Right lobe of liver (tissue), 6 donors: ENCODE measurements around the gene GPAT3. TPM values are rescaled to one million over a fixed set of nuclear protein-coding genes. Genes with fewer than 3 reads are reported as not detected.

Experiments used
- ATAC-seq, 4 donors: fragments of 200-7000 bp; cut with Tn5 transposase; one replicate each; pipeline ENCODE4 v1.9.1; 2020; ENCODE audit warnings: mild to moderate bottlenecking in 4 of 4, moderate library complexity in 4 of 4
- DNase-seq, 3 donors: peaks; one replicate each; pipeline ENCODE4 v3.0.0-alpha.2; 2020
- H3K27ac ChIP-seq, 3 donors: fragments of 200-600 bp; one replicate each; pipeline ENCODE4 v1.8.0; 2022
- H3K27me3 ChIP-seq, 2 donors: fragments of 200-600 bp; one replicate each; pipeline ENCODE4 v1.8.0; 2022
- H3K36me3 ChIP-seq, 4 donors: fragments of 200-600 bp; sonication (generic) in 1 of 4; one replicate each; pipeline versions ENCODE4 v1.5.1 to v1.8.0; 2017 to 2022; ENCODE audit warnings: control low read depth in 1 of 4
- H3K4me1 ChIP-seq, 4 donors: fragments of 200-600 bp; sonication (generic) in 1 of 4; one replicate each; pipeline versions ENCODE4 v1.5.1 to v1.8.0; 2017 to 2022; ENCODE audit warnings: control low read depth in 1 of 4
- H3K4me3 ChIP-seq, 3 donors: fragments of 200-600 bp; one replicate each; pipeline ENCODE4 v1.8.0; 2022
- H3K9me3 ChIP-seq, 4 donors: fragments of 200-600 bp; sonication (generic) in 1 of 4; one replicate each; pipeline versions ENCODE4 v1.5.1 to v1.8.0; 2017 to 2022; ENCODE audit warnings: control low read depth in 1 of 4
- POLR2A ChIP-seq: fragments of 450-650 bp; IDR thresholded peaks from one replicate; pipeline ENCODE4 v1.6.1; 2017; ENCODE audit warnings: antibody characterized with exemption, mild to moderate bottlenecking
- WGBS: methylation state at CpG from one replicate; pipeline ENCODE4 v1.1.6; 2018; ENCODE audit warnings: low coverage, low lambda C conversion rate; ENCODE audit not compliant: insufficient coverage; ENCODE audit errors: missing lambda C conversion rate; 5-methylcytosine and 5-hydroxymethylcytosine counted together
- intact Hi-C, 2 donors: fragments of 100-400 bp; cut with DNase I; formaldehyde crosslinking; loops; one replicate each; pipeline versions ENCODE4 v1.11.2 to v1.14.1; 2022
- total RNA-seq, 6 experiments: library from RNA; depleted of rRNA in 2 of 6; stranded (reverse); fragments of >200 nt in 2 of 6; fragmentation: NEBNext Ultra II Directional in 3 of 6; extraction: Animal tissue kit (Norgen Biotek cat#: 25700) in 3 of 6; gene quantifications; one replicate each; pipeline versions ENCODE4 v1.1.0 to v1.2.4, GENCODE V29; 2016 to 2023
- TF ChIP-seq, protein P1 (sequence below), 4 donors: fragments of 200-600 bp in 3 of 4; fragments of 450-650 bp in 1 of 4; IDR thresholded peaks; one replicate each; pipeline versions ENCODE4 v1.5.1 to v1.8.0; 2016 to 2022; ENCODE audit warnings: antibody characterized with exemption in 4 of 4, mild to moderate bottlenecking in 2 of 4
- donor health status: DM: no; HTN: yes; CAD: no.
- donor health status: DM: no; HTN: no; CAD: no.
- donor health status: DM: no; HTN: no; CAD: no.
- donor health status: DM: no; HTN: yes; CAD: no.
- donor health status: DM: no; HTN: yes; CAD: no.

Gene GPAT3
- total RNA-seq, 6 experiments from 2014 or later: 5.1 to 9.0 (median 5.7) TPM

DNA sequence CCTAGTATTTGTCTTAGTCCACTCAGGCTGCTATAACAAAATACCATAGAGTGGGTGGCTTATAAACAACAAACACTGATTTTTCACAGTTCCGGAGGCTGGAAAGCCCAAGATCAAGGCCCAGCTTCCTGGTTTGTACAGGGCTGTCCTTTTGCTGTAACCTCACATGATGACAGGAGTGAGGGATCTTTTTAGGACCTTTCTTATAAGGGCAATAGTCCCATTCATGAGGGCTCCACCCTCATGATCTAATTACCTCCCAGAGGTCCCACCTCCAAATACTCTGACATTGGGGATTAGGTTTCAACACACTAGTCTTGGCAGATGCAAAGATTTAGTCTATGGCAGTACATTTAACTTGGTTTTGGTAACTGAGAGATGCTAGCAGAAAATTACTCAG lies 20.9 kb downstream of the GPAT3 start:
- ATAC-seq (no peak), DNase-seq (no peak)
- intact Hi-C loops: no loop called here
- no peak overlapping the region for H3K27ac ChIP-seq
- H3K27me3 ChIP-seq: no peaks in the 10 kb centered on the region
- H3K9me3 ChIP-seq: no peaks in the 10 kb centered on the region
- peaks cover 0 to 9% (median 4%) of the 10 kb centered on the region in 4 donors for H3K4me1 ChIP-seq
- H3K4me3 ChIP-seq: no peak overlapping the region
- TF ChIP-seq POLR2A: no peak
- TF ChIP-seq, protein P1, sequence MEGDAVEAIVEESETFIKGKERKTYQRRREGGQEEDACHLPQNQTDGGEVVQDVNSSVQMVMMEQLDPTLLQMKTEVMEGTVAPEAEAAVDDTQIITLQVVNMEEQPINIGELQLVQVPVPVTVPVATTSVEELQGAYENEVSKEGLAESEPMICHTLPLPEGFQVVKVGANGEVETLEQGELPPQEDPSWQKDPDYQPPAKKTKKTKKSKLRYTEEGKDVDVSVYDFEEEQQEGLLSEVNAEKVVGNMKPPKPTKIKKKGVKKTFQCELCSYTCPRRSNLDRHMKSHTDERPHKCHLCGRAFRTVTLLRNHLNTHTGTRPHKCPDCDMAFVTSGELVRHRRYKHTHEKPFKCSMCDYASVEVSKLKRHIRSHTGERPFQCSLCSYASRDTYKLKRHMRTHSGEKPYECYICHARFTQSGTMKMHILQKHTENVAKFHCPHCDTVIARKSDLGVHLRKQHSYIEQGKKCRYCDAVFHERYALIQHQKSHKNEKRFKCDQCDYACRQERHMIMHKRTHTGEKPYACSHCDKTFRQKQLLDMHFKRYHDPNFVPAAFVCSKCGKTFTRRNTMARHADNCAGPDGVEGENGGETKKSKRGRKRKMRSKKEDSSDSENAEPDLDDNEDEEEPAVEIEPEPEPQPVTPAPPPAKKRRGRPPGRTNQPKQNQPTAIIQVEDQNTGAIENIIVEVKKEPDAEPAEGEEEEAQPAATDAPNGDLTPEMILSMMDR (IDR thresholded peaks at IDR 0.05): no peak
- WGBS: 81% methylated on average over 1 of the region's 1 CpG
- no peaks in the 10 kb centered on the region for H3K36me3 ChIP-seq

DNA sequence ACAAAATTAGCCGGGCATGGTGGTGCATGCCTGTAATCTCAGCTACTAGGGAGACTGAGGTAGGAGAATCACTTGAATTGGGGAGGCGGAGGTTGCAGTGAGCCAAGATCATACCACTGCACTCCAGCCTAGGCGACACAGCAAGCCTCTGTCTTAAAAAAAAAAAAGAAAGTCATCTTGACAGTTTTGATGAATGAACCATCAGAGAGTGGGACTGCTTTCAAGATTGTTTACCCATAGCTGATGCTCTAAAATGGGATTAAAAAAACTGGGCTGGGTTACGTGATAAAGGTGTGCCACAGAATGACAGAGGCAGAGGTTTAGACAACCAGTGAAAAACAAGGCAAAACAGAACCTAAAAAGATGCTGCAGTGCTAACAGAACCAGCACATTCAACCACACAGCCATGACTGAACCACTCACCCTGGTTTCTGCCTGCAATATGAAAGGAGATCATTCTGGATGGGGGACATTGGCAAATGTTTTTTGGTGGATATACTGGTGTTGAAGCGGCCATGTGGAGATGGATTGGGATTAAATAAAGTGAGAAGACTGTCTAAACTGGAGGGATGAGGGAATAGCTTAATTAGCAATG lies 22.2 kb downstream of the GPAT3 start:
- Histone ChIP-seq H3K27ac (no peak overlapping the region), H3K4me3 (no peak overlapping the region), H3K36me3 (no peaks in the 10 kb centered on the region), H3K27me3 (no peaks in the 10 kb centered on the region), H3K9me3 (no peaks in the 10 kb centered on the region), H3K4me1 (peaks cover 0 to 8% (median 1%) of the 10 kb centered on the region in 4 donors)
- DNase-seq: no peak
- WGBS: 95% methylated on average over 5 of the region's 5 CpGs
- intact Hi-C loops: no loop called here
- ATAC-seq: no peak
- no peak for TF ChIP-seq POLR2A
- TF ChIP-seq, protein P1 (IDR thresholded peaks at IDR 0.05): no peak

DNA sequence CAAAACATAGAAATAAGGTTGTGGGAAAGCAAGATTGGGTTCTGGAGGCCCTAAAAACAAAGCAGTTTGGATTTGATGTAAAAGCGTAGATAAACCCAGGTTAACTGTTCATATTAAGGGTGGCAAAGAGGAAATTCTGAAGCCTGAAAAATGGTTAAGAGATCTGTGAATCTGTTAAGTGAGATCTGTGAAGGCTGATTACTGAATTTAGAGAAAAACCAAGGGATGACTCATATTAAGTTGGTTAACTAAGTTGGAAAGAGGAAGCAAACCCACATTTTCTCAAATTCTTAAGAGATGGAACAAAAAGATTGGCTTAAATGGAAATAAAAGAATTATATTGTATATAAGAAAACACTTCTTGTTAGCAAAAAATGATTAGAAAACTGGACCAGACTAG lies 22.8 kb downstream of the GPAT3 start:
- no peaks in the 10 kb centered on the region for H3K36me3 ChIP-seq
- no peaks in the 10 kb centered on the region for H3K27me3 ChIP-seq
- DNase-seq (no peak), ATAC-seq (no peak)
- peaks cover 0 to 8% (median 0%) of the 10 kb centered on the region in 4 donors for H3K4me1 ChIP-seq
- H3K27ac ChIP-seq: no peak overlapping the region
- WGBS: 27% methylated on average over 1 of the region's 1 CpG
- intact Hi-C loops: no loop called here
- H3K4me3 ChIP-seq: no peak overlapping the region
- TF ChIP-seq, protein P1 (IDR thresholded peaks at IDR 0.05): no peak
- TF ChIP-seq POLR2A: no peak
- no peaks in the 10 kb centered on the region for H3K9me3 ChIP-seq

DNA sequence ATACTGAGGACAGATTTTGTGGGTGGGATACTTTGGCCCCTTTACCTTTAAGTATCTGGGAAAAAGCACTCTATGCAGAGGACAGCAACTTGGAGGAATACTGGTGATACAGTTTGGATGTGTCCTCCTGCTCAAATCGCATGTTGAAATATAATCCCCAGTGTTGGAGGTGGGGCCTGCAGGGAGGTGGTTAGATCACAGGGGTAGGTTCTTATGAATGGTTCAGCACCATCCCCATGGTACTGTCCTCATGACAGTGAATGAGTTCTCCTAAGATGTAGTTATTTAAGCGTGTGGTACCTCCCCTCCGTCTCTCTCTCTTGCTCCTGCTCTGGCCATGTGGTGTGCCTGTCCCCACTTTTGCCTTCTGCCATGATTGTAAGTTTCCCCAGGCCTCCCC lies 24.6 kb downstream of the GPAT3 start:
- DNase-seq: no peak
- Histone ChIP-seq H3K9me3 (no peaks in the 10 kb centered on the region), H3K27me3 (no peaks in the 10 kb centered on the region), H3K4me1 (peaks cover 0 to 8% (median 0%) of the 10 kb centered on the region in 4 donors), H3K27ac (no peak overlapping the region), H3K4me3 (no peak overlapping the region), H3K36me3 (no peaks in the 10 kb centered on the region)
- intact Hi-C loops: no loop called here
- ATAC-seq: no peak
- no peak for TF ChIP-seq POLR2A
- TF ChIP-seq, protein P1 (IDR thresholded peaks at IDR 0.05): no peak
- 100% methylated on average over 2 of the region's 3 CpGs for WGBS

DNA sequence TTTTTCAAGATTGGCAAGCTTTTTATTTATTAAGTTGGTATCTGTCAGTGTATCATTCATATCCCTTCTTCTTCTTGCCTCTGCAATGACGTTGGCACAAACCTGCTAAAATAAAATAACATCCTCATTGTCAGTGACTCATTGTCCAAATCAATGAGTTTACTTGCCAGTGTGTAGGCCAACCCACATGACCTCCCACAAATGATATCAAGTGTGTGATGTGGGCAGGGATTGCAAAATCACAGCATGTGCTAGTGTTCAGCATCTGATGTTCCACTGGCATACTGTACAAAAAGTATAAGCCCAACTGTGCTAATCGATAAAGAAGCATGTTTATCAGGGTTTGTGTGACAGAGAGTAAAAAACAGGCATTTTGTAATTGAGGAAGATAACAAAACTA lies 25.5 kb downstream of the GPAT3 start:
- TF ChIP-seq, protein P1 (IDR thresholded peaks at IDR 0.05): no peak
- no peak for TF ChIP-seq POLR2A
- intact Hi-C loops: no loop called here
- no peaks in the 10 kb centered on the region for H3K9me3 ChIP-seq
- no peaks in the 10 kb centered on the region for H3K36me3 ChIP-seq
- H3K27ac ChIP-seq: no peak overlapping the region
- H3K4me1 ChIP-seq: peaks cover 0 to 8% (median 0%) of the 10 kb centered on the region in 4 donors
- no peaks in the 10 kb centered on the region for H3K27me3 ChIP-seq
- peak; percentile 93 to 100 (median 94) for ATAC-seq
- DNase-seq: peak; percentile 46 to 80 (median 58)
- WGBS: 9% methylated on average over 2 of the region's 2 CpGs
- H3K4me3 ChIP-seq: no peak overlapping the region
